Measurements from ENCODE around the gene ITPR1. TPM values are rescaled to one million over a fixed set of nuclear protein-coding genes. Genes with fewer than 3 reads are reported as not detected.

ITPR1 gene
- total RNA-seq, 3 donors from 2014 or later = 10.7 to 80.2 (median 20.7) TPM

DNA sequence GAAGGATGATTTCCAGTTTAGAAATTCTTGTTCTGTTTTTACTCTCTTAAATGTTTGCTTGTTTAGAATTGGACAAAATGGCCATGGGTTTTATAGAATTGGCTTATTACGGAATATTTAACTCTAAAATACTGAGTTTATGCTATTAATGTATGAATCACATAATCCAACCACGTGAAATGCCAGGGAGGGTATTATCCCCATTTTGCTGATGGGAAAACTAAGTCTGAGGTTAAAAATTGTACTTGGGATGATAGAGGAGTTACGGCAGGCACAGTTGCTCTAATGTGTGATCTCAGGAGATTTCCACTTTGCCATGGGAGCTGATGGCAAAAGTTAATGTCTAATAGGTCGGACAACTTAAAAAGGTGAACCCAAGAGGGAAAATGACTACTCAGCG is 194.4 kb downstream of the ITPR1 start:
- no peak overlapping the region for H3K4me3 ChIP-seq
- no peaks in the 10 kb centered on the region for H3K4me1 ChIP-seq (ENCODE audit: low read depth)
- intact Hi-C loops (cut with DNase I, micrococcal nuclease) = no loop called here
- TF ChIP-seq, protein P1, sequence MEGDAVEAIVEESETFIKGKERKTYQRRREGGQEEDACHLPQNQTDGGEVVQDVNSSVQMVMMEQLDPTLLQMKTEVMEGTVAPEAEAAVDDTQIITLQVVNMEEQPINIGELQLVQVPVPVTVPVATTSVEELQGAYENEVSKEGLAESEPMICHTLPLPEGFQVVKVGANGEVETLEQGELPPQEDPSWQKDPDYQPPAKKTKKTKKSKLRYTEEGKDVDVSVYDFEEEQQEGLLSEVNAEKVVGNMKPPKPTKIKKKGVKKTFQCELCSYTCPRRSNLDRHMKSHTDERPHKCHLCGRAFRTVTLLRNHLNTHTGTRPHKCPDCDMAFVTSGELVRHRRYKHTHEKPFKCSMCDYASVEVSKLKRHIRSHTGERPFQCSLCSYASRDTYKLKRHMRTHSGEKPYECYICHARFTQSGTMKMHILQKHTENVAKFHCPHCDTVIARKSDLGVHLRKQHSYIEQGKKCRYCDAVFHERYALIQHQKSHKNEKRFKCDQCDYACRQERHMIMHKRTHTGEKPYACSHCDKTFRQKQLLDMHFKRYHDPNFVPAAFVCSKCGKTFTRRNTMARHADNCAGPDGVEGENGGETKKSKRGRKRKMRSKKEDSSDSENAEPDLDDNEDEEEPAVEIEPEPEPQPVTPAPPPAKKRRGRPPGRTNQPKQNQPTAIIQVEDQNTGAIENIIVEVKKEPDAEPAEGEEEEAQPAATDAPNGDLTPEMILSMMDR (IDR thresholded peaks at IDR 0.05) = no peak
- ATAC-seq (no peak), DNase-seq (no peak)
- no peaks in the 10 kb centered on the region for H3K9me3 ChIP-seq
- no peaks in the 10 kb centered on the region for H3K36me3 ChIP-seq (ENCODE audit: low read depth)

DNA sequence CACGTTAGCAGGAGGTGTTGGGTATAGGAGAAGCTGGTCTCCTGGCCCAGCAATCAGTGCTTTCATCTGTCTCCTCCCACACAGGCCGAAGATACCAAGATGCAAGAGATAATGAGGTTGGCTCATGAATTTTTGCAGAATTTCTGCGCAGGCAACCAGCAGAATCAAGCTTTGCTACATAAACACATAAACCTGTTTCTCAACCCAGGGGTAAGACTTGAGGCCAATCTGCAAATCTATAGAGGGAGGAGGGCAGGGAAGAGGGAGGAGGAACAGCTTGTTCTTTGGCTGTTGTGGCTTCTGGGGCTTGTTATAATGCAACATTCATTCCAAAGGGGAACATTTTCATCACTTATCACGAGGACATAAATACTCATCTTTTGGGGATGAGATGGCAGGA is 195.3 kb downstream of the ITPR1 start:
- no peak for ATAC-seq
- TF ChIP-seq, protein P1 (IDR thresholded peaks at IDR 0.05) = no peak

DNA sequence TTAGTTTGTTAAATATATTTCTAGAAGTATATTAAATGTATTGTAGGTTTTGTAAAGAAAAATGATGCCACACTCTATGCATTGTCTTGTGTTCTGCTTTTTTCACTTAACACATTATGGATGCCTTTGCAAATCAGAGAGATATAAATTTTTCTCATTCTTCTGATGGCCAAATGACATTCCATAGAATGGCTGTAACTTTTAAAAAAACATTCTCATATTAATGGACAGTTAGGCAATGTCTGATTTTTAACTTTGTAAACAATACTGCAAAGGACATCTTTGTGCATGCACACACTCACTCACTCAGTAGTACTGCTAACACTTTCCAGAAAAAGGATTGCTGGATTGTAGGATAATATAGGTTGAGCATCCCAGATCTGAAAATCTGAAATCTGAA is 195.9 kb downstream of the ITPR1 start:
- ATAC-seq (no peak), DNase-seq (no peak)
- intact Hi-C loops (cut with DNase I, micrococcal nuclease) = no loop called here
- TF ChIP-seq, protein P1 (IDR thresholded peaks at IDR 0.05) = no peak
- Histone ChIP-seq H3K4me1 (ENCODE audit: low read depth) (no peaks in the 10 kb centered on the region), H3K9me3 (no peaks in the 10 kb centered on the region), H3K4me3 (no peak overlapping the region), H3K36me3 (ENCODE audit: low read depth) (no peaks in the 10 kb centered on the region)

More for the DNA sequence above, 195.3 kb downstream of the ITPR1 start:
- no peaks in the 10 kb centered on the region for H3K4me1 ChIP-seq (ENCODE audit: low read depth)
- H3K9me3 ChIP-seq = no peaks in the 10 kb centered on the region
- no peak for DNase-seq
- H3K4me3 ChIP-seq = no peak overlapping the region
- intact Hi-C loops (cut with DNase I, micrococcal nuclease) = no loop called here
- H3K36me3 ChIP-seq (ENCODE audit: low read depth) = no peaks in the 10 kb centered on the region

DNA sequence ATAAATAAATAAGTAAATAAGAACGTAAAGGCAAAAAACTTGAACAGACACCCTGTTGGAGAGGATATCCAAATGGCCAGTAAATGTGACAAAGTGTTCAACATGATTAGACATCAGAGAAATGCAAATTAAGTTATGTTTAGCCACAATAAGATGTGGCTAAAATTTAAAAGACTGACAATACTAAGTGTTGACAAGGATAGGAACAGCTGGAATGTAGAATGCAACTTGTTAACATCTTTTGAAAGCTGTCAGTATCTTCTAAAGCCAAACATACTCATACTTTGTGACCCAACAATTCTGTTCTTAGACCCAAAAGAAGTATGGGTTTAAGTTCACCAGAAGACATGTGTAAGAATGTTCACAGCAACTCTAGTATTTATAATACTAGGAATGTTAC is 197.1 kb downstream of the ITPR1 start:
- DNase-seq (no peak), ATAC-seq (no peak)
- Histone ChIP-seq H3K36me3 (ENCODE audit: low read depth) (no peaks in the 10 kb centered on the region), H3K4me3 (no peak overlapping the region), H3K4me1 (ENCODE audit: low read depth) (no peaks in the 10 kb centered on the region), H3K9me3 (no peaks in the 10 kb centered on the region)
- TF ChIP-seq, protein P1 (IDR thresholded peaks at IDR 0.05) = no peak
- intact Hi-C loops (cut with DNase I, micrococcal nuclease) = no loop called here

DNA sequence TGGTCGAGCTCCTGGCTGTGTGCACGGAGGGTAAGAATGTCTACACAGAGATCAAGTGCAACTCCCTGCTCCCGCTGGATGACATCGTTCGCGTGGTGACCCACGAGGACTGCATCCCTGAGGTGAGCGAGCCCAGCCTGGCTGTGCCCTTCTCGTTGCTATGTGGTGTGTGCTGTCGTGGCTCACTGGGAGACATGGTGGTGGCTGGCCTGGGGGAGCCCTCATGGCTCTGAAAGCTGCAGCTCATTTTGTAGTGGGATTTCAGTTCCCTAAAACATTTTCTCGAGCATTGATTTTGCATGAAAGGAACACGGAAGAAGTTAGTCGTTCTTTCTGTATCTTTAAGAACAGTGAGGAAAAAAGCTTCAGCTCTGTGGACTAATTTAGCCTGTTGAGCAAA is 200.5 kb downstream of the ITPR1 start:
- Histone ChIP-seq H3K4me3 (no peak overlapping the region), H3K4me1 (ENCODE audit: low read depth) (no peaks in the 10 kb centered on the region), H3K36me3 (ENCODE audit: low read depth) (no peaks in the 10 kb centered on the region), H3K9me3 (no peaks in the 10 kb centered on the region)
- intact Hi-C loops (cut with DNase I, micrococcal nuclease) = no loop called here
- TF ChIP-seq, protein P1 (IDR thresholded peaks at IDR 0.05) = no peak
- ATAC-seq = no peak
- no peak for DNase-seq

DNA sequence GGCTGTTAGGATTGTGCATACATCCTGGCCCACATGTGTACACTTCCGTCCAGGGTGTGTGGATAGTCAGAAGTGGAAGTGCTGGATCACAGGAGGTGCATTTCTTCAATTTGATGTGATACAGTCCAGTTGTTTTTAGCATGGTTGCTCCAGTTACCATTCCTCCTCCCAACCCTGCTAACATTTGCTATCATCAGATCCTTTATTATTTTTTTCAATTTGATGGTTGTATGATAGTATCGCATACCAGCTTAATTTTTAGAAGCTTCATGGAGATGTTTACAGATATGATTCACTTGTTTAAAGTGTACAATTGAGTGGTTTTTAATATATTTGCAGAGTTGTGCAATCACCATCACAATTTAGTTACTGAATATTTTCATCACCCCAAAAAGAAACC is 202.7 kb downstream of the ITPR1 start:
- no peaks in the 10 kb centered on the region for H3K4me1 ChIP-seq (ENCODE audit: low read depth)
- H3K9me3 ChIP-seq = no peaks in the 10 kb centered on the region
- ATAC-seq (no peak), DNase-seq (no peak)
- TF ChIP-seq, protein P1 (IDR thresholded peaks at IDR 0.05) = no peak
- H3K4me3 ChIP-seq = no peak overlapping the region
- no peaks in the 10 kb centered on the region for H3K36me3 ChIP-seq (ENCODE audit: low read depth)
- intact Hi-C loops (cut with DNase I, micrococcal nuclease) = no loop called here
